HCT116 (cell line): Measurements from ENCODE around the gene NDUFA3. TPM values are rescaled to one million over a fixed set of nuclear protein-coding genes. Genes with fewer than 3 reads are reported as not detected.

Source experiments
- ATAC-seq: fragments of 200-7000 bp; cut with Tn5 transposase; 2 replicates; pipeline ENCODE4 v1.9.1; 2020; ENCODE audit warnings: mild to moderate bottlenecking, moderate library complexity
- BruUV-seq: library from RNA; stranded (reverse); fragments of 400-500 nt; replicated peaks from 2 replicates; lab custom pipeline; 2021; lab: Mats Ljungman, UMichigan
- CTCF ChIA-PET: fragments of 300-600 bp; sonication (Branson Sonifier 250); formaldehyde crosslinking; loops from one replicate; lab custom pipeline; 2021; ENCODE audit warnings: antibody characterized with exemption; lab: Charles Lee
- POLR2A ChIA-PET: fragments of 300-600, 350-600 bp; sonication (Branson Sonifier 250); formaldehyde crosslinking; loops from one replicate; lab custom pipeline; 2021; ENCODE audit warnings: antibody characterized with exemption; lab: Charles Lee
- RAD21 ChIA-PET, 2 experiments: fragments of 300-600 bp; sonication (Branson Sonifier 250); formaldehyde crosslinking; loops; one replicate each; lab custom pipeline; 2023; ENCODE audit warnings: low total read pairs in 2 of 2; ENCODE audit not compliant: uncharacterized antibody in 2 of 2, unreplicated experiment in 2 of 2, low non-redundant PET in 1 of 2; lab: Charles Lee
- DNase-seq: peaks from one replicate; pipeline ENCODE4 v3.0.0-alpha.2; 2010; ENCODE audit warnings: low read depth, low spot score
- H2AFZ ChIP-seq: fragments of 200-600 bp; shearing (Covaris generic), sonication (generic); 2 replicates; pipeline ENCODE4 v1.6.1; 2017; ENCODE audit warnings: low read depth, mixed run types, mixed read lengths, antibody characterized with exemption, low read length; ENCODE audit not compliant: poor library complexity, severe bottlenecking
- H3K27ac ChIP-seq: 2 replicates; pipeline ENCODE4 v1.5.1; 2012; ENCODE audit warnings: low read depth, low read length
- H3K27me3 ChIP-seq: fragments of 200-600 bp; sonication (generic); 2 replicates; pipeline ENCODE4 v1.6.1; 2016; ENCODE audit warnings: mixed run types, low read length, mixed read lengths; ENCODE audit not compliant: insufficient read depth
- H3K36me3 ChIP-seq, 2 experiments: fragments of 200-500 bp in 1 of 2; fragments of 200-600 bp in 1 of 2; sonication (Bioruptor generic) in 1 of 2; sonication (generic) in 1 of 2; 2 replicates each; pipeline versions ENCODE4 v1.5.1 to v1.6.1; 2014 to 2016; ENCODE audit warnings: low read length in 2 of 2, inconsistent platforms in 1 of 2, mixed read lengths in 1 of 2, mixed run types in 1 of 2; ENCODE audit not compliant: insufficient read depth in 2 of 2, control insufficient read depth in 1 of 2
- H3K4me1 ChIP-seq, 2 experiments: fragments of 200-600 bp in 1 of 2; sonication (generic) in 1 of 2; 2 replicates each; pipeline versions ENCODE4 v1.5.1 to v1.6.1; 2012 to 2017; ENCODE audit warnings: low read length in 2 of 2, inconsistent platforms in 1 of 2, mild to moderate bottlenecking in 1 of 2, mixed read lengths in 1 of 2, mixed run types in 1 of 2, moderate library complexity in 1 of 2; ENCODE audit not compliant: insufficient read depth in 2 of 2, control insufficient read depth in 1 of 2
- H3K4me2 ChIP-seq: fragments of 200-600 bp; sonication (generic); 2 replicates; pipeline ENCODE4 v1.6.1; 2017; ENCODE audit warnings: mixed run types, low read length, mixed read lengths
- H3K4me3 ChIP-seq, 2 experiments: fragments of 200-600 bp in 1 of 2; sonication (generic) in 1 of 2; replicated peaks in 1 of 2; 2 replicates each; pipeline ENCODE4 v1.5.1; 2011 to 2016; ENCODE audit warnings: low read length in 2 of 2, control low read depth in 1 of 2, low read depth in 1 of 2, mild to moderate bottlenecking in 1 of 2, mixed read lengths in 1 of 2, mixed run types in 1 of 2
- H3K79me2 ChIP-seq: fragments of 200-600 bp; sonication (generic); 2 replicates; pipeline ENCODE4 v1.6.1; 2017; ENCODE audit warnings: mild to moderate bottlenecking, mixed run types, low read length, moderate library complexity, mixed read lengths; ENCODE audit not compliant: insufficient read depth
- H3K9ac ChIP-seq: fragments of 200-600 bp; sonication (generic); 2 replicates; pipeline ENCODE4 v1.6.1; 2016; ENCODE audit warnings: low read length, mixed read lengths
- H3K9me2 ChIP-seq: fragments of 200-600 bp; sonication (generic), shearing (Covaris generic); 2 replicates; pipeline ENCODE4 v1.6.1; 2017; ENCODE audit warnings: mixed run types, mild to moderate bottlenecking, moderate library complexity; ENCODE audit not compliant: insufficient read depth
- H3K9me3 ChIP-seq, 2 experiments: fragments of 200-500 bp in 1 of 2; fragments of 200-600 bp in 1 of 2; sonication (Bioruptor generic) in 1 of 2; sonication (generic) in 1 of 2; 2 replicates each; pipeline ENCODE4 v1.6.1; 2014 to 2017; ENCODE audit warnings: low read length in 2 of 2, mixed read lengths in 2 of 2, inconsistent platforms in 1 of 2, low read depth in 1 of 2, mild to moderate bottlenecking in 1 of 2, mixed run types in 1 of 2, moderate library complexity in 1 of 2; ENCODE audit not compliant: control insufficient read depth in 1 of 2, insufficient read depth in 1 of 2
- H4K20me1 ChIP-seq: fragments of 200-600 bp; sonication (generic), shearing (Covaris generic); 2 replicates; pipeline ENCODE4 v1.6.1; 2017; ENCODE audit warnings: mixed run types, mild to moderate bottlenecking, moderate library complexity; ENCODE audit not compliant: insufficient read depth
- CTCF ChIP-seq, 3 experiments: fragments of 200-600 bp in 1 of 3; sonication (generic) in 1 of 3; IDR thresholded peaks in 2 of 3; conservative IDR thresholded peaks in 1 of 3; 2 replicates each; pipeline ENCODE4 v1.5.1; 2012 to 2017; ENCODE audit warnings: low read depth in 2 of 3, low read length in 2 of 3, antibody characterized with exemption in 1 of 3, borderline replicate concordance in 1 of 3, control low read depth in 1 of 3, mild to moderate bottlenecking in 1 of 3, mixed read lengths in 1 of 3, mixed run types in 1 of 3, moderate library complexity in 1 of 3; ENCODE audit not compliant: insufficient read depth in 1 of 3
- EZH2 ChIP-seq: fragments of 200-600 bp; sonication (generic); IDR thresholded peaks from 2 replicates; pipeline ENCODE4 v1.6.1; 2017; ENCODE audit warnings: antibody characterized with exemption, mixed run types
- FOSL1 ChIP-seq: IDR thresholded peaks from 2 replicates; pipeline ENCODE4 v1.6.1; 2012; ENCODE audit warnings: low read depth
- JUND ChIP-seq: IDR thresholded peaks from 2 replicates; pipeline ENCODE4 v1.6.1; 2012
- POLR2A ChIP-seq: IDR thresholded peaks from 2 replicates; pipeline ENCODE4 v1.7.0; 2011; ENCODE audit warnings: borderline replicate concordance; ENCODE audit not compliant: insufficient read depth, insufficient read length; ENCODE audit errors: extremely low read depth
- RAD21 ChIP-seq: IDR thresholded peaks from 2 replicates; pipeline ENCODE4 v1.6.1; 2012; ENCODE audit warnings: low read depth, mild to moderate bottlenecking
- SRF ChIP-seq: IDR thresholded peaks from 2 replicates; pipeline ENCODE4 v1.6.1; 2012; ENCODE audit warnings: low read depth
- YY1 ChIP-seq: IDR thresholded peaks from 2 replicates; pipeline ENCODE4 v1.6.1; 2011; ENCODE audit warnings: low read length, low read depth, moderate library complexity, mild to moderate bottlenecking; ENCODE audit not compliant: insufficient replicate concordance; ENCODE audit errors: extremely low read depth
- ZBTB33 ChIP-seq: IDR thresholded peaks from 2 replicates; pipeline ENCODE4 v1.6.1; 2011; ENCODE audit warnings: mild to moderate bottlenecking, low read length, moderate library complexity; ENCODE audit not compliant: insufficient replicate concordance; ENCODE audit errors: extremely low read depth
- intact Hi-C: fragments of 100-400 bp; cut with micrococcal nuclease; formaldehyde crosslinking; loops from 2 replicates; pipeline ENCODE4 v1.10.0; 2022
- total RNA-seq: library from RNA; stranded (reverse); gene quantifications from one replicate; pipeline ENCODE4 v1.2.1, GENCODE V29; 2021; ENCODE audit not compliant: unreplicated experiment
- TF ChIP-seq, protein P1 (sequence below): IDR thresholded peaks from 2 replicates; pipeline ENCODE4 v1.6.1; 2012

Gene NDUFA3
- total RNA-seq, 1 experiment from 2014 or later, result 149 TPM

- TF ChIP-seq JUND, result no peak
- no peak for TF ChIP-seq YY1
- no peak for TF ChIP-seq POLR2A
- TF ChIP-seq SRF, result no peak
- no peak for TF ChIP-seq EZH2
- TF ChIP-seq ZBTB33, result no peak
- TF ChIP-seq, protein P1, sequence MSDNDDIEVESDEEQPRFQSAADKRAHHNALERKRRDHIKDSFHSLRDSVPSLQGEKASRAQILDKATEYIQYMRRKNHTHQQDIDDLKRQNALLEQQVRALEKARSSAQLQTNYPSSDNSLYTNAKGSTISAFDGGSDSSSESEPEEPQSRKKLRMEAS, result no peak
- no peak for TF ChIP-seq FOSL1
- TF ChIP-seq CTCF (IDR thresholded peaks at IDR 0.05 in 2 of 3, conservative IDR thresholded peaks at IDR 0.05 in 1 of 3; ENCODE audit: borderline replicate concordance in 1 of 3, insufficient read depth in 1 of 3, low read depth in 2 of 3, low read length in 2 of 3), result no peak
- TF ChIP-seq RAD21, result no peak
- Histone ChIP-seq H3K27me3 (no peaks in the 10 kb centered on the region), H3K4me3 (no peak overlapping the region), H3K9me3 (no peaks in the 10 kb centered on the region), H3K9ac (no peak overlapping the region), H3K27ac (no peak overlapping the region), H4K20me1 (no peaks in the 10 kb centered on the region), H3K9me2 (no peaks in the 10 kb centered on the region), H3K4me1 (peaks cover 2 to 6% of the 10 kb centered on the region in 2 experiments; a peak in 1 of 4 replicates), H2AFZ (no peak overlapping the region), H3K4me2 (no peak overlapping the region), H3K36me3 (peaks cover 25 to 29% of the 10 kb centered on the region in 2 experiments; a peak in 3 of 4 replicates), H3K79me2 (peaks cover 20% of the 10 kb centered on the region)
- BruUV-seq, result no TSS peak
- ATAC-seq, result no peak
- ChIA-PET RAD21 (no interaction called here), CTCF (no interaction called here), POLR2A (no interaction called here)
- DNase-seq, result no peak
- intact Hi-C loops, result no loop called here
These were observed 7.0 kb downstream of the NDUFA3 start for GRCh38 chr19:54109651-54110050.
